ENCODE measurements around the gene METTL8. TPM values are rescaled to one million over a fixed set of nuclear protein-coding genes. Genes with fewer than 3 reads are reported as not detected.

Gene METTL8
- total and polyA plus RNA-seq, 7 donors: 3.0 to 15.5 (median 10.8) TPM

- 96 to 100% (median 98%) methylated on average over 1 of the region's 1 CpG for WGBS, 3 donors
- ATAC-seq (no peak), DNase-seq (no peak)
- no peaks in the 10 kb centered on the region for H3K36me3 ChIP-seq (ENCODE audit: insufficient read depth in 1 of 2, low read depth in 1 of 2)
- H3K27me3 ChIP-seq (ENCODE audit: insufficient read depth in 3 of 3, low read length in 2 of 3): no peaks in the 10 kb centered on the region
- no peak overlapping the region for H3K4me3 ChIP-seq
- no peak for TF ChIP-seq CTCF (IDR thresholded peaks at IDR 0.05)
- no peak overlapping the region for H3K27ac ChIP-seq
- H3K9me3 ChIP-seq: no peaks in the 10 kb centered on the region
- intact Hi-C loops (cut with DNase I): no loop called here
- H3K4me1 ChIP-seq: no peaks in the 10 kb centered on the region
Measured at GRCh38 chr2:171390941-171391516, 42.8 kb downstream of the METTL8 start.

GRCh38 chr2:171389780-171390179, 44.0 kb downstream of the METTL8 start:
- no peaks in the 10 kb centered on the region for H3K36me3 ChIP-seq (ENCODE audit: insufficient read depth in 1 of 2, low read depth in 1 of 2)
- H3K9me3 ChIP-seq: no peaks in the 10 kb centered on the region
- no peak overlapping the region for H3K4me3 ChIP-seq
- WGBS, 3 donors: 95% methylated on average over 1 of the region's 1 CpG
- no peak for DNase-seq
- ATAC-seq: no peak
- no peak overlapping the region for H3K27ac ChIP-seq
- TF ChIP-seq CTCF (IDR thresholded peaks at IDR 0.05): no peak
- intact Hi-C loops (cut with DNase I): no loop called here
- H3K4me1 ChIP-seq: no peaks in the 10 kb centered on the region
- H3K27me3 ChIP-seq (ENCODE audit: insufficient read depth in 3 of 3, low read length in 2 of 3): no peaks in the 10 kb centered on the region

- Histone ChIP-seq H3K4me1 (no peaks in the 10 kb centered on the region), H3K36me3 (ENCODE audit: insufficient read depth in 1 of 2, low read depth in 1 of 2) (no peaks in the 10 kb centered on the region), H3K9me3 (no peaks in the 10 kb centered on the region), H3K27me3 (ENCODE audit: insufficient read depth in 3 of 3, low read length in 2 of 3) (no peaks in the 10 kb centered on the region), H3K4me3 (no peak overlapping the region), H3K27ac (no peak overlapping the region)
- no peak for DNase-seq
- 93 to 100% (median 100%) methylated on average over 1 of the region's 1 CpG for WGBS, 3 donors
- intact Hi-C loops (cut with DNase I): no loop called here
- TF ChIP-seq CTCF (IDR thresholded peaks at IDR 0.05): no peak
- no peak for ATAC-seq
Measured at GRCh38 chr2:171389325-171389724, 44.5 kb downstream of the METTL8 start.

- Histone ChIP-seq H3K36me3 (ENCODE audit: insufficient read depth in 1 of 2, low read depth in 1 of 2) (no peaks in the 10 kb centered on the region), H3K27ac (no peak overlapping the region), H3K27me3 (ENCODE audit: insufficient read depth in 3 of 3, low read length in 2 of 3) (no peaks in the 10 kb centered on the region), H3K9me3 (no peaks in the 10 kb centered on the region), H3K4me1 (no peaks in the 10 kb centered on the region), H3K4me3 (no peak overlapping the region)
- ATAC-seq (no peak), DNase-seq (no peak)
- WGBS, 3 donors: 84 to 89% (median 85%) methylated on average over 7 of the region's 7 CpGs
- intact Hi-C loops (cut with DNase I): no loop called here
- TF ChIP-seq CTCF (IDR thresholded peaks at IDR 0.05): no peak
Measured at GRCh38 chr2:171387052-171387451, 46.7 kb downstream of the METTL8 start.

GRCh38 chr2:171386627-171387026, 47.2 kb downstream of the METTL8 start:
- Histone ChIP-seq H3K4me1 (no peaks in the 10 kb centered on the region), H3K9me3 (no peaks in the 10 kb centered on the region), H3K27me3 (ENCODE audit: insufficient read depth in 3 of 3, low read length in 2 of 3) (no peaks in the 10 kb centered on the region), H3K27ac (no peak overlapping the region), H3K4me3 (no peak overlapping the region), H3K36me3 (ENCODE audit: insufficient read depth in 1 of 2, low read depth in 1 of 2) (no peaks in the 10 kb centered on the region)
- TF ChIP-seq CTCF (IDR thresholded peaks at IDR 0.05): no peak
- DNase-seq (no peak), ATAC-seq (no peak)
- intact Hi-C loops (cut with DNase I): no loop called here
- WGBS, 3 donors: 85 to 93% (median 93%) methylated on average over 9 to 10 of the region's 10 CpGs

Data from psoas muscle (tissue), 8 donors.